IMR-90 (cell line): ENCODE measurements around the gene PEX14.

Experiments used
- BHLHE40 ChIP-seq: fragments of 150-350 bp; IDR thresholded peaks from 2 replicates; pipeline ENCODE4 v1.6.1; 2016; ENCODE audit warnings: mild to moderate bottlenecking, low read depth, low read length
- CEBPB ChIP-seq: IDR thresholded peaks from 2 replicates; pipeline ENCODE4 v1.6.1; 2012; ENCODE audit warnings: low read depth, low read length, improper control_type of control experiment
- CHD1 ChIP-seq: IDR thresholded peaks from 2 replicates; pipeline ENCODE4 v1.6.1; 2012; ENCODE audit warnings: low read depth, low read length, improper control_type of control experiment
- MAFK ChIP-seq: IDR thresholded peaks from 2 replicates; pipeline ENCODE4 v1.6.1; 2012; ENCODE audit warnings: low read depth, low read length, improper control_type of control experiment
- POLR2A ChIP-seq: IDR thresholded peaks from 2 replicates; pipeline ENCODE4 v1.6.1; 2012; ENCODE audit warnings: mild to moderate bottlenecking, low read depth, low read length
- RFX5 ChIP-seq: IDR thresholded peaks from 2 replicates; pipeline ENCODE4 v1.8.0; 2012; ENCODE audit warnings: low read depth, mild to moderate bottlenecking, low read length, moderate library complexity
- SMC3 ChIP-seq: fragments of 150-350 bp; IDR thresholded peaks from 2 replicates; pipeline ENCODE4 v1.6.1; 2016; ENCODE audit warnings: low read depth, mild to moderate bottlenecking, antibody characterized with exemption, low read length, moderate library complexity
- TF ChIP-seq, protein P1 (sequence below): conservative IDR thresholded peaks from 2 replicates; pipeline ENCODE4 v1.5.1; 2012; ENCODE audit warnings: mild to moderate bottlenecking, low read depth, low read length, improper control_type of control experiment
- TF ChIP-seq, protein P2 (sequence below): fragments of 150-350 bp; IDR thresholded peaks from 2 replicates; pipeline ENCODE4 v1.6.1; 2016; ENCODE audit warnings: low read depth, mild to moderate bottlenecking, low read length, moderate library complexity, borderline replicate concordance
- TF ChIP-seq, protein P3 (sequence below): fragments of 150-350 bp; IDR thresholded peaks from 2 replicates; pipeline ENCODE4 v1.6.1; 2017; ENCODE audit warnings: mild to moderate bottlenecking, antibody characterized with exemption, low read length, low read depth

DNA sequence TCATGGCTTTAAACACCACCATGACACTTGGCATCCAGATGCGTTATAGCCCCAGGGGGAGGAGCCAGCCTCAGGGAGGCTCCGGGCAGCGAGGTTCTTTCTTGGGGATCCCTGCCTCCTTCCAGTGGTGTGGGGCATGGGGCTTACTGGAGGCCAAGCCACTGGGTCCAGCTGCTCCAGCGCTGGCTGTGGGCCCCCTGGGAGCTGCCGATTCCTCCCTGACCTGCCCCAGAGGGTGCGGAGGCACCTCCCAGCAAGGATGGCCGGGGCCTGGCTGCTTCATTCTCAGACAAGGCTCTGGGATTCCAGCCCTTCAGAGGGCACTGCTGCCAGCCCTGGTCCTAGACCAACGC, 159.3 kb downstream of the PEX14 start:
- TF ChIP-seq, protein P1, sequence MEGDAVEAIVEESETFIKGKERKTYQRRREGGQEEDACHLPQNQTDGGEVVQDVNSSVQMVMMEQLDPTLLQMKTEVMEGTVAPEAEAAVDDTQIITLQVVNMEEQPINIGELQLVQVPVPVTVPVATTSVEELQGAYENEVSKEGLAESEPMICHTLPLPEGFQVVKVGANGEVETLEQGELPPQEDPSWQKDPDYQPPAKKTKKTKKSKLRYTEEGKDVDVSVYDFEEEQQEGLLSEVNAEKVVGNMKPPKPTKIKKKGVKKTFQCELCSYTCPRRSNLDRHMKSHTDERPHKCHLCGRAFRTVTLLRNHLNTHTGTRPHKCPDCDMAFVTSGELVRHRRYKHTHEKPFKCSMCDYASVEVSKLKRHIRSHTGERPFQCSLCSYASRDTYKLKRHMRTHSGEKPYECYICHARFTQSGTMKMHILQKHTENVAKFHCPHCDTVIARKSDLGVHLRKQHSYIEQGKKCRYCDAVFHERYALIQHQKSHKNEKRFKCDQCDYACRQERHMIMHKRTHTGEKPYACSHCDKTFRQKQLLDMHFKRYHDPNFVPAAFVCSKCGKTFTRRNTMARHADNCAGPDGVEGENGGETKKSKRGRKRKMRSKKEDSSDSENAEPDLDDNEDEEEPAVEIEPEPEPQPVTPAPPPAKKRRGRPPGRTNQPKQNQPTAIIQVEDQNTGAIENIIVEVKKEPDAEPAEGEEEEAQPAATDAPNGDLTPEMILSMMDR = no peak
- TF ChIP-seq, protein P2, sequence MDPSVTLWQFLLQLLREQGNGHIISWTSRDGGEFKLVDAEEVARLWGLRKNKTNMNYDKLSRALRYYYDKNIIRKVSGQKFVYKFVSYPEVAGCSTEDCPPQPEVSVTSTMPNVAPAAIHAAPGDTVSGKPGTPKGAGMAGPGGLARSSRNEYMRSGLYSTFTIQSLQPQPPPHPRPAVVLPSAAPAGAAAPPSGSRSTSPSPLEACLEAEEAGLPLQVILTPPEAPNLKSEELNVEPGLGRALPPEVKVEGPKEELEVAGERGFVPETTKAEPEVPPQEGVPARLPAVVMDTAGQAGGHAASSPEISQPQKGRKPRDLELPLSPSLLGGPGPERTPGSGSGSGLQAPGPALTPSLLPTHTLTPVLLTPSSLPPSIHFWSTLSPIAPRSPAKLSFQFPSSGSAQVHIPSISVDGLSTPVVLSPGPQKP = no peak
- TF ChIP-seq POLR2A = no peak
- no peak for TF ChIP-seq SMC3
- TF ChIP-seq RFX5 = no peak
- no peak for TF ChIP-seq CHD1
- TF ChIP-seq, protein P3, sequence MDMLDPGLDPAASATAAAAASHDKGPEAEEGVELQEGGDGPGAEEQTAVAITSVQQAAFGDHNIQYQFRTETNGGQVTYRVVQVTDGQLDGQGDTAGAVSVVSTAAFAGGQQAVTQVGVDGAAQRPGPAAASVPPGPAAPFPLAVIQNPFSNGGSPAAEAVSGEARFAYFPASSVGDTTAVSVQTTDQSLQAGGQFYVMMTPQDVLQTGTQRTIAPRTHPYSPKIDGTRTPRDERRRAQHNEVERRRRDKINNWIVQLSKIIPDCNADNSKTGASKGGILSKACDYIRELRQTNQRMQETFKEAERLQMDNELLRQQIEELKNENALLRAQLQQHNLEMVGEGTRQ = no peak
- TF ChIP-seq CEBPB = no peak
- TF ChIP-seq BHLHE40 = no peak
- TF ChIP-seq MAFK = no peak
